SH-SY5Y (cell line): ENCODE results near the gene TMEM252.

Source experiments
- GATA2 ChIP-seq: IDR thresholded peaks from 2 replicates; pipeline ENCODE4 v1.6.1; 2011; ENCODE audit warnings: mild to moderate bottlenecking, low read depth, low read length
- GATA3 ChIP-seq: IDR thresholded peaks from 2 replicates; pipeline ENCODE4 v1.6.1; 2011; ENCODE audit warnings: low read depth, mild to moderate bottlenecking, low read length, moderate library complexity

DNA sequence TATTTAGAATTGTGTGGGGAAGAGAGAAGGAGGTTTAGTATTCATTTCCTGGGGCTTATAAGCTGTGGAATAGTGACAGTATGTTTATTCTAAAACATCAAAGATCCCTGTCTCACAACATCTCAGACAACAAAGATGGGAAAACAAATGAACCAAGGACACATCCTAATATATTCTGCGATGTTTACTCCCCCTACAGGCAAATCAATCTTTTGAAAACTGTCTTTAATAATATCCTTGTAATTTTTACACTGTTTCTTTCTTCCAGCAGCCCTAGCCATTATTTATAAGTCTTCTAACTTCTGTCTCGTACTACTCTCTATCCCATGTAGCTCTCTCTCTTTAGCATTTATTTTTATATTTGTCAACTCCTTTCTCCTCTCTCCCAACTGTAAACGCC, 33.5 kb upstream of the TMEM252 start:
- TF ChIP-seq GATA2: no peak
- TF ChIP-seq GATA3: no peak
